Measurements from ENCODE around the gene GP1BA.

The GP1BA gene

DNA sequence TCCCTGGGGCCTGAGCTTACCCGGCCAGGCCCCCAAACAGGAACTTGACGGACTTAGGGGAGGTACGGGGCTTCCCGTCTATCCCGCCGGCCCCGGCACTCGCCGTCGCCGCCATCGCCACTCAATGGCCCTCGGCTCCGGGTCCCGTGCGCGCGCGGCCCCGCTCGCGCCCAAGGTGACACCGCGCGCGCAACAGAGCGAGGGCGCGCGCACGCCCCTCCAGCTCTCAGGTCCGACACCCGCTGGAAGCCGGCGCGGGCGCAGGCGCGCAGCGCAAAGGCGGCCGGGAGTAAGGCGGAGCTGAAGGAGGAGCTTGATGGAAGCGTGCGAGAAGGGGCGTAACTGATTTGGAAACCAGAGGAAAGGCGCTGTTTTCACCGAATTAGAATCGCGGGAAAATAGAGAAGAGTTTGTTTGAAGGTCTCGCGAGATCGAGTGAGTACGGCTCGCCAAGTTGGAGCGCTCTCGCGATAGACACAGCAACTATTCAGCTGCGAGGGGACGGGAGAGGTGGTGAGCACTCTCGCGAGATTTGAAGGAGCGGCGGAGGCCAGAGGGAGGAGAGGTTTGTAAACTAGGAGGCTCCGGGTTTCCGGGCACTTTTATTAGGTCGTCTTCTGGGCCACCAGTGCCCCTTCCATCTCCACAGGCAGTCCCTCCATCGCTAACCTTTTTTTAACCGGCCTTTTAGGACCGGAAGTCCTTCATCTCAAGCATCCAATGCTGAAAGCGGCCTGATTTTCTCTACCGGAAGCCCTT lies 7.9 kb downstream of the GP1BA start, which contains the start of the genes RNF167 and SLC25A11 (continued):
- TF ChIP-seq ZNF280C (tag by site-specific recombination; IDR thresholded peaks at IDR 0.05), result no peak
- TF ChIP-seq ZNF341 (tag by site-specific recombination; IDR thresholded peaks at IDR 0.05; ENCODE audit: low read depth), result peak; percentile 71
- TF ChIP-seq ZNF530 (tag by site-specific recombination; IDR thresholded peaks at IDR 0.05; ENCODE audit: low read depth), result no peak
- 0 out of 2 replicates have a peak, but pooled peaks have one; percentile 14 for TF ChIP-seq ZNF558 (tag by site-specific recombination; IDR thresholded peaks at IDR 0.05)
- TF ChIP-seq ZNF548 (tag by site-specific recombination; IDR thresholded peaks at IDR 0.05), result no peak
- TF ChIP-seq SP7 (tag by site-specific recombination; IDR thresholded peaks at IDR 0.05), result peak; percentile 32; the same call in 1 of the 2 replicates
- TF ChIP-seq YY1 (tag by site-specific recombination; IDR thresholded peaks at IDR 0.05), result peak; percentile 92
- TF ChIP-seq ZNF184 (tag by site-specific recombination; IDR thresholded peaks at IDR 0.05), result no peak
- no peak for TF ChIP-seq ZNF473 (tag by site-specific recombination; IDR thresholded peaks at IDR 0.05)
- no peak; the same call in 1 of the 2 replicates for TF ChIP-seq ZFP69B (tag by site-specific recombination; IDR thresholded peaks at IDR 0.05)
- peak; percentile 98 for TF ChIP-seq PRDM1 (tag by site-specific recombination; IDR thresholded peaks at IDR 0.05)
- no peak for TF ChIP-seq ZNF169 (tag by site-specific recombination; IDR thresholded peaks at IDR 0.05)
- TF ChIP-seq OSR2 (tag by site-specific recombination; IDR thresholded peaks at IDR 0.05), result no peak
- 0 out of 2 replicates have a peak, but pooled peaks have one; percentile 48 for TF ChIP-seq ZBTB7A (tag by site-specific recombination; IDR thresholded peaks at IDR 0.05; ENCODE audit: low read depth)
- TF ChIP-seq PRDM10 (tag by site-specific recombination; IDR thresholded peaks at IDR 0.05), result peak; percentile 76
- TF ChIP-seq, protein P1, sequence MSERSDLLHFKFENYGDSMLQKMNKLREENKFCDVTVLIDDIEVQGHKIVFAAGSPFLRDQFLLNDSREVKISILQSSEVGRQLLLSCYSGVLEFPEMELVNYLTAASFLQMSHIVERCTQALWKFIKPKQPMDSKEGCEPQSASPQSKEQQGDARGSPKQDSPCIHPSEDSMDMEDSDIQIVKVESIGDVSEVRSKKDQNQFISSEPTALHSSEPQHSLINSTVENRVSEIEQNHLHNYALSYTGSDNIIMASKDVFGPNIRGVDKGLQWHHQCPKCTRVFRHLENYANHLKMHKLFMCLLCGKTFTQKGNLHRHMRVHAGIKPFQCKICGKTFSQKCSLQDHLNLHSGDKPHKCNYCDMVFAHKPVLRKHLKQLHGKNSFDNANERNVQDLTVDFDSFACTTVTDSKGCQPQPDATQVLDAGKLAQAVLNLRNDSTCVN (tag by site-specific recombination; optimal IDR thresholded peaks at IDR 0.05), result peak; percentile 92
- no peak for TF ChIP-seq ZNF274 (IDR thresholded peaks at IDR 0.05; ENCODE audit: low read length)
- no peak for TF ChIP-seq ZNF274 (tag by site-specific recombination; IDR thresholded peaks at IDR 0.05; ENCODE audit: borderline replicate concordance)
- no peak for TF ChIP-seq ZNF174 (tag by site-specific recombination; IDR thresholded peaks at IDR 0.05)
- no peak for TF ChIP-seq ZNF155 (tag by site-specific recombination; IDR thresholded peaks at IDR 0.05)
- peak; percentile 82 for TF ChIP-seq ZNF10 (tag by site-specific recombination; IDR thresholded peaks at IDR 0.05)
- TF ChIP-seq ZNF335 (tag by site-specific recombination; conservative IDR thresholded peaks at IDR 0.05), result peak; percentile 98
- no peak for TF ChIP-seq ZFP3 (tag by site-specific recombination; IDR thresholded peaks at IDR 0.05; ENCODE audit: low read depth)
- no peak for TF ChIP-seq ZNF140 (tag by site-specific recombination; IDR thresholded peaks at IDR 0.05)
- TF ChIP-seq ZBTB20 (tag by site-specific recombination; IDR thresholded peaks at IDR 0.05), result no peak; the same call in 1 of the 2 replicates
- no peak for TF ChIP-seq OVOL3 (tag by site-specific recombination; IDR thresholded peaks at IDR 0.05)
- no peak for TF ChIP-seq ZNF768 (tag by site-specific recombination; IDR thresholded peaks at IDR 0.05)
- no peak for TF ChIP-seq ZFP37 (tag by site-specific recombination; IDR thresholded peaks at IDR 0.05)
- TF ChIP-seq ZNF692 (tag by site-specific recombination; IDR thresholded peaks at IDR 0.05), result no peak
- TF ChIP-seq ZNF747 (tag by site-specific recombination; IDR thresholded peaks at IDR 0.05), result no peak
- TF ChIP-seq ZNF398 (tag by site-specific recombination; IDR thresholded peaks at IDR 0.05), result peak; percentile 41; the same call in 1 of the 2 replicates

All from HEK293 (cell line).